Activated CD8-positive, alpha-beta memory T cell treated with anti-CD3 and anti-CD28 coated beads, Interleukin-2, amount 50 U/mL, for 1 hour (primary cell): Measurements from ENCODE around the gene RAP1GAP2.
"Not testable (repeated sequence)": the region's sequence is repeated elsewhere in the genome, so short reads cannot be mapped to it uniquely, and the experiment has no call there.

ENCODE experiments used
- DNase-seq: peaks from one replicate; pipeline ENCODE4 v3.0.0-alpha.2; 2020; ENCODE audit errors: extremely low read depth

Gene RAP1GAP2

DNA sequence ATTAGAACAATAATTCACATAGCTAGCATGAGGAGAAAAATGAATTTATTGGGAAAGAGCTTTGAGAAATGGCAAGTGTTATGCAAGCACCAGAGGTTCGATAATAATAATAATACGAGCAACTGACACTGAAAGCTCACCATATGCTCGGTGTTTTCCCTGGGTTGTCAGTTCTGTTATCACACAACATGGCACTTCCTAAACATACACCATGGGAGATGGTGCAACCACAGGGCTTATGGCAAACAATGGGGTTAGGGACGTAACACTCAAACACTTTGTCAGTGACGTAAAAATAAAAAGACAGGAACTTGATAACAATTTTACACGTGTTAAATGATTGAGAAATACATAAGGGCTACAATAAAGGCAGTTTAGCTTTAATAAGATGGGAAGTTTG lies 243.5 kb downstream of the RAP1GAP2 start:
- DNase-seq, result no peak

DNA sequence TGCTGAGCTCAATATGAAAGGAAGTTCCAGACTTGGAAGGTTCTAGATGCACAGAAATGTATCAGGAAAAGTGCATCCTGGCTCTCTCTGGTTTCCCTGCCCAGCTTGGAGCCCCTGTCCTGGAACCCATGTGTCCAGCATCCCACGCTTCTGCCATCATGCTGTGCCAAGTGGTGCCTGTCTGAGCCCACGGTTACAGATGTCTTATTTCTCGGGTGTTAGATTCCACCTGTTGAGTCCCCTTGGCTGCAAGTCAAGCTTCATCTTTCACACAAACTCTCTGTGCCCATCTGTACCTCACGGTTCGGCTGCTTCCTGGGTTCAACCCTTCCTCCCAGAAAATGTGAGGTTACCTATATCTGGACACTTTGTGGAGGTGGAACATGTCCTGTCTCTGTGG lies 244.6 kb downstream of the RAP1GAP2 start:
- no peak for DNase-seq

DNA sequence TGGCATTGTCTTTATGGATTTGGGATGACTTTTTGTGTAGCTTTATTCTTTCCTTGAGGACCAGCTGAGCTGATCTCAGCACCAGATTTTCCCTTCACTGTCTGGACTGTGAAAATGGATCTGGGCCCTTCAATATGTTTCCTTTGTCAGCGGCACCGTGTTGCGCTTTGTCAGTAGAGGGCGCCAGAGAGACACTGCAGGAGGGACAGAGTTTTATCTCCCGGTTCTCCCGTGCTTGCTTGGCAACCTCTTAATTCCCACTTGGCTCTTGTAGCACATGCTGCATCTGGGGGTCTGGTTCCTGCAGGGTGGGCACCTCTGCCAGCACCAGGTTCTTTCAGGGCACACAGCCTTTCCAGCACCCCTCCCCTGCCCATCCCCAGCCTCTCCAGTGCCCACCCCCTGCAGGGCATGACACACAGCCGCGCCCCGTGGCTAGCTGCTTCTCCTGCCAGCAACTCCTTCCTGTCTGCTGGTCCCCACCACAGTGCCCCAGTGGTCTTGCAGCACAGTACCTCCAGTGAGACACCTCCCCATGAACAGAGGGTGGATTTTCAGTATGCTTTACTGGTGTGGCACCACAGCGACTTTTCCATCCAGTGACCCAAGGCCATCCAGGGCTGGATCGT lies 247.6 kb downstream of the RAP1GAP2 start:
- no peak for DNase-seq

DNA sequence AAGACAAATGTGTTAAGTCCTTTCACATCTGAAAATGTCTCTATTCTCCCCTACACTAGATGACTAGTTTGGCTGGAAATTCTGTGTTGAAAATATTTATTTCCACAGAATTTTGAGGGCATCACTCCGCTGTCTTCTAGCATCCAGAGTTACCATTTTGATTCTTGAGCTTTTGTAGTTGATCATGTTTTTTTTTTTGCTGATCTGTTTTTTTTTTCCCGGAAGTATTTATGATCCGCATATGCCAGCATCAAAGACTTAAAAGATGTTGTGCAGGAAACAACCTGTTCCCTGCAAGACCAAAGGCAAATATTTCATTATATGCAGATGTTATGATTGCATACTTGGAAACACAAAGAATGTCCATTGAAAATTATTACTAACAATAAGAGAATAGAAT lies 250.5 kb downstream of the RAP1GAP2 start:
- DNase-seq, result no peak

DNA sequence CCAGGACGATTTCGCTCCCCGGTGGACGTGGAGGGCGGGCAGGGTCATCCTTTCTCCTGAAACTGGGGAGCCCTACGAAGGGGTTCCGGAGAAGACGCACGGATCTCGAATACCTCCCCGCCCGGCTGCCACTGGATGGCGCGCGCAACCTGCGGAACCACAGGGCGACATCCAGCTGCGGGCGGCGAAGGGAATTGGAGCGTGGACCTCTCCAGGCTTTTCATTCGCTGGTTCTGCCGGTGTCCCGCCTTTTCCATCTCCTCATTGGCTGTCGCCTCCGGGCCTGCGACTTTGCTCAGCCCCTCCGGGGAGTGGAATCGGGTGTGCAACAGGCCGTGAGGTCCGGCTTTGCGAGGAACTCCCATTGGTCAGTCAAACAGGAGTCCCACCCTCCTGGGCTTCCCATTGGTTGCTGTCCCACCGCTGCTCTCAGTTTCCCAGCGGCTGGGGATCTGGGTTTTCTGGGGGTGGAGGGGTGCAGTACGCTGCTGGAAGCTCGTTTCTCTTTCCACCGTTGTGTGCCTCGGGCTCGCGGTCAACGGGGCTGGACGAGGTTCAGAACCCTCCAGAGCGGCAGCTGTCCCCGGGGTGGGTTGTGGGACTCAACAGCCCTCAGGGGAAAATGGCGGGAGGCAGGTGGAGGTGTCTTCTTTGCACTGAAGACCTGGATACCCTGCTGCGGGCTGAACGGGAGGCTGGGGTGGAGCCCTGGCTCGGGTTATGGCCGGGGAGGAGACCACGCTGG lies 252.7 kb downstream of the RAP1GAP2 start:
- peak; percentile 78 for DNase-seq

DNA sequence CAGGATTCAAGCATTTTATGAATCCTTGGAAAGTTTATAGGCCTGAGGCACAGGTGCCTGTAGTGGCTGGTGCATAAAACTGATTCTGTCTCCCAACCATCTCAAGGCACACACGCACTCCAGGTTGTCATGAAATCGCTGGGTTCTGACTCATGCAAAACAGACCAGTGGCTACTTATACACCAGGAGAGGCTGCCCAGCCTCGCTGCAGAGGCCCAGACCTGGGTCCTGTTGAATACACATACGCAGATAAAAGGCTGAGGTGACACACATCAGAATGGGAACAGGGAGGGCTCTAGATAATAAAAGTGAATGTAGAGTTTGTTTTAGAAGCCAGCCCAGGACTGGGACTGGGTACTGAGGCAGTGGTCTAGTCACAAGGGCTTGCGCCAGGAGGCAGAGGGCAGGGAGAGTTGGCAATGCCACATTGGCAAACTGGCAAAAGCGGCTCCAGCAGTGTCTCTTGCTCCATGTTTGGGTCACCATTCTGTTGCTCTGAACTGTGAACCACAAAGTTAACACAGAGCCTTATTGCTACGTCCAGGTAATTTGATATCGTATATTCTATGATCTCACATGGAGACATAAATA lies 253.6 kb downstream of the RAP1GAP2 start:
- DNase-seq, result no peak

DNA sequence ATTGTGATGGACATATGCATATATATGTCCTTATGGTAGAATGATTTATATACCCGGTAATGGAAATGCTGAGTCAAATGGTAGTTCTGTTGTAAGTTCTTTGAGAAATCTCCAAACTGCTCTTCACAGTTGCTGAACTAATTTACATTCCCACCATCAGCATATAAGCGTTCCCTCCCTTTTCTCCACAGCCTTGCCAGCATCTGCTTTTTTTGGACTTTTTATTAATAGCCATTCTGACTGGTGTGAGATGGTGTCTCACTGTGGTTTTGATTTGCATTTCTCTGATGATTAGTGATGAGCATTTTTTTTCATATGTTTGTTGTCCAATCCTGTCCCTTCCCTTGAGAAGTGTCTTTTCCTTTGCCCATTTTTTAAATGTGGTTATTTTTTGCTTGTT lies 258.6 kb downstream of the RAP1GAP2 start:
- not testable (repeated sequence) for DNase-seq

DNA sequence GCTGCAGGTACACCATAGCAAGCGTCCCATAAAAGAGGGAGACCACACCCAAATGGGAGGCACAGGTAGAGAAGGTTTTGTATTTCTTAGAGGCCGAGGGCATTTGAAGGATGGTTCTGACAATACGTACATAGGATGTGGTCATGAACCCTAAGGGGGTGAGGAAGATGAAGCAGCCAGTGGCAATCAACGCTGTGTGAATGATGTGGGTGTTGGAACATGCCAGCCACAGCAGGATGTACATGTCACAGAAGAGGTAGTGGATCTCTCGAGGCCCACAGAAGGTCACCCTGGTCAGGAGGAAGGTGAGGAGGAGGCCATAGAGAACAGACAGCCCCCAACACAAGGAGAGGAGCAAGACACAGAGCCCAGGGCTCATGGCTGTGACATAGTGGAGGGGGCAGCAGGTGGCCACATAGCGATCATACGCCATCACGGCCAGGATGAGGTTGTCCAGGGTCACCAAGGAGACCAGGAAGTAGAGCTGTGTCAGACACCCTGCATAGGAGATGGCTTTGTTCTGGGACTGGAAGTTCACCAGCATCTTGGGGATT lies 266.7 kb downstream of the RAP1GAP2 start:
- DNase-seq, result not testable (repeated sequence)

DNA sequence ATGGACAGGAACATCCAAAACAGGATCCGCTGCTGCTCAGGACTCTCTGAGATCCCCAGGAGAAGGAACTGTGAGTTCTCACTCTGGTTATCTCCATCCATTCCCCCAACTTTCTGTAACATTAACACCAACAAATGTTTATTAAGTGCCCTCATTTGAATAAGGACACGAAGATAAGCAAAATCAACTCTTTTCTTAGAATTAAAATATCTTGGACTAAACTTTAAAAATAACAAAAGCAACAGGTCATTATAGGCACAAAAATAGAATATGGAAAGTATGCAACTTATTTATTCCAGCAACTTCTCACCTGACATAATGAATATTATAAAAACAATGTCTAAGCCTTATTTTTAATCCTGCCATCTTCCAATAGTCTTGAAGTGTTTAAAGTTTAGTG lies 267.3 kb downstream of the RAP1GAP2 start, which contains the start of gene OR1D5:
Gene OR1D5, minus strand, starts transcription at position 101 of the 400 bp plus-strand sequence. Its CDS starts 0 bp downstream, at position 101.
- DNase-seq, result not testable (repeated sequence)

DNA sequence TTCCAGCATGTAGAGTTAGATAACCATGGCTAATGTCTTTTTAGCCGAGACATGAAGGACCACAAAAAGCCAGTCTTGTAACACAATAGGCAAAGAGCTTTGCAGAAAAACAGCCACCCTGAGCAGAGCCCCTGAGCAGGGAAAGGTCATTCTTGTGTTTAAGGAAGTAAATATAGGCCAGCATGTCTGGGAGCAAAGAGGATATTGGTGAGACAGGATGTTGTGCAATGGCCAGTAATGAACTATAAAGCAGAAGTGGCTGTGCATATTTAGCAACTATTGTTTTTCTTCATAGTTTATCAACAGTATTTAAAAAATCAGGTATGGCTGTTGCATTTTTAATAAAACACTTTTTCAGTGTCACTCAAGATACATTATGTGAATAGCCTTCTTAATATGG lies 269.0 kb downstream of the RAP1GAP2 start:
- not testable (repeated sequence) for DNase-seq

DNA sequence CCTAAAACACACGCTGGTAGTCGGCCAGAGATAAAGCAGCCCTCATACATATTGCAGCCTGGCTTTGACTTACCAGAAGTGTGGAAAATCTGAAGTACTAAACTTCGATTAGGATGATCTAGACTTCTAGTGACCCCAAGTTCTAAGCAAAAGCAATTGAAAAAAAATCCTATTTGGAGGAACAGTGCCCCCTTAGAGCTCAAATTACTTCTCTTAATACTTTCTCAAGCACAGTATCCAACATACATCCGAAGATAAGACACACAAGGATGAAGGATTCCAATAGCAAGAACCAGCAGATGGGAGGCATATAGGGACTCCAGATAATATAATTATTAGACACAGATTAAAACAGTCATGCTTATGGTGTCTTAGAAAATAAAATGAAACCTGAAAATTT lies 277.6 kb downstream of the RAP1GAP2 start:
- DNase-seq, result not testable (repeated sequence)
